H54 (cell line): Measurements from ENCODE around the gene HOXD9.

Source experiments
- DNase-seq: peaks from one replicate; pipeline ENCODE4 v3.0.0; 2011; ENCODE audit warnings: low spot score, mixed read lengths; ENCODE audit not compliant: insufficient read length
- FAIRE-seq: peaks from 3 replicates; lab custom pipeline; 2011; peaks lifted over from hg19 to GRCh38; lab: Jason Lieb, UNC
- POLR2A ChIP-seq: IDR thresholded peaks from 2 replicates; pipeline ENCODE4 v1.6.1; 2011; ENCODE audit warnings: low read depth, mild to moderate bottlenecking, low read length

The HOXD9 gene

DNA sequence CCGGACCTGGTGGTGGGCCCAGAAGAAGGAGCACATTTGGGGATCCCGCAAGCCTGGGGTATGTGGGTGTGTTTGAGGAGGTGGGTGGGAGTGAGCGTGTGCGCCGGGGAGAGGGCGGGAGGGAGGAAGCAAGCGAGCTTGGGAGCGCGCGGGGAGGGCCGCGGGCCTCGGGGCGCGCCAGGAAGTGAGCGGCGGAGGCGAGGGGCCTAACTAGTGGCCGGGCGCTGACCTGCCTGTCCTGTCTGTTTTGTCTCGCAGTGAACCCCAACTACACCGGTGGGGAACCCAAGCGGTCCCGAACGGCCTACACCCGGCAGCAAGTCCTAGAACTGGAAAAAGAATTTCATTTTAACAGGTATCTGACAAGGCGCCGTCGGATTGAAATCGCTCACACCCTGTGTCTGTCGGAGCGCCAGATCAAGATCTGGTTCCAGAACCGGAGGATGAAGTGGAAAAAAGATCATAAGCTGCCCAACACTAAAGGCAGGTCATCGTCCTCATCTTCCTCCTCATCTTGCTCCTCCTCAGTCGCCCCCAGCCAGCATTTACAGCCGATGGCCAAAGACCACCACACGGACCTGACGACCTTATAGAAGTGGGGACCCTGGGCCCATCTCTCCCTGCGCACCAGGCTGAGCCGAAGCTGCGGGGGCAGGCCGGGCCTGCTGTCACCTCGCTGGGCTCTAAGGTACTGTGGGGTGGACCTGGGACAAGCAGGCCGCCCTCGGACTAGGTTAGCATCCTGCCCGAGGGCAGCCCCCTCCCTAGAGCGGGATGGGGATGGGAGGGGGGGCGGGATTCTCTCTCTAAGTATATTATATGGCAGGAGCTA, 30.0 kb downstream of the HOXD9 start:
- no peak for FAIRE-seq
- no peak for TF ChIP-seq POLR2A
- DNase-seq, result no peak

DNA sequence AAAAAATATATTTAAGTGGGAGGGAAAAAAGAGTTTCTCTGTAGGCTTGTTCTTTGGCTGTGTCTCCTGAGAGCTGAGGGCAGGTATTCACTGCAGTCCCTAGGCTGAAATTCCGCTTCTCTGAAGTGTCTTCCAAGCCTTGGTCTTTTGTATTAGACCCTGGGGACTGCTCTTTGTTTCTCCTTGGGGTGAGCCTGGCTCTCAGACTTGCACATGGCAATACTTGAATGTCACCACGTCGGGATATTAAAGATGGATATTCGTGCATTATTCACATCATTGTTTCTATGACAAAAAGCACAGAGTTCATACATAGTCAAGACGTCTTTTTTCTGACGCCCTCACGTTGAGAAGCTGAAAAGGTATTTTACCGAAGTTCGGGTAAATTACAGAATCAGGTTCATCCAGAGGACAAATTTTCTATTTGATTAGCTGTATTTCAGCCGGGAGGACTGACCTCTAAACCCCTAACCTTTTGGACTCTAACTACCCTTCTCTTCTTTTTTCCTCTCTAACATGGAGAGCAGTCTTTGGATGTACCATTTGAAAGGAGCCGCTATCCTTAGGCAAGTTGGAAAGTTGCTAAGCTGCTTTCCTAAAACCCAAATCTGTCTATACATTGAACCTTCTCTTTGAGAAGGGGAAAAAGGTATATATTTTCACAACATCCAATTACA, 32.2 kb downstream of the HOXD9 start:
- no peak for TF ChIP-seq POLR2A
- FAIRE-seq, result no peak

DNA sequence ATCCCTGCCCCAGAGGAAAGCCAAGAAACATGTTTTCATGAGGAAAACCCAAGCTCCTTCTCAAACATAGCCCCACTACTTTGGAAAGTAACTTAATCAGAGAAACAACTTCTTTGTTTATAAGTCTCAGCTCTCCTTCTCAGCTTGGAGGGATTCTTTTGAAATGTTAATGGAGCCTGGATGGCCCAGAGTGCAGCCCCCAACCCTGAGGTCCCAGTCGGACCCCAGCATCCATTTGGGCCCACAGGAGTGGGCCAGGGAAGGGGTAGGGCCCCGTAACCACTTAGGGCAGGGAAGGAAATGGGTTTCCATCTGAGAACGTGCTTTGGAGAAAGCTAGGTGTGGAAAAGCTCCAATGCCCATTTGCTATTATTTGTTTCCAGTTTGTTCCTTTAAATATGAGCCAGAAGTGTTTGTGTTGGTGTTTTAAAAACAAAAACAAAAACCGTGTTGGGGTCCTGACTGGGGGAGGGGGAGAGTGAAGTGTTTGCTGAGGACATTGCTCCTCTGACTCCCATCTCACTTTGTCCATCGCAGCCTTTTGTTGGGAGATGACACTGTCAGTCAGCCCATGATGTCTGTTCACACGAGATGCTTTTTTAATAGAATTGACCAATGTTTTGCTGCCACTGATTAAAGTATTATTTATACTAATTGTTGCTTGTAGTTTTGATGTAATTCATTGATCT, 33.0 kb downstream of the HOXD9 start:
- FAIRE-seq (no peak), DNase-seq (no peak)
- TF ChIP-seq POLR2A, result no peak

More for the DNA sequence above, 32.2 kb downstream of the HOXD9 start:
- DNase-seq, result no peak

DNA sequence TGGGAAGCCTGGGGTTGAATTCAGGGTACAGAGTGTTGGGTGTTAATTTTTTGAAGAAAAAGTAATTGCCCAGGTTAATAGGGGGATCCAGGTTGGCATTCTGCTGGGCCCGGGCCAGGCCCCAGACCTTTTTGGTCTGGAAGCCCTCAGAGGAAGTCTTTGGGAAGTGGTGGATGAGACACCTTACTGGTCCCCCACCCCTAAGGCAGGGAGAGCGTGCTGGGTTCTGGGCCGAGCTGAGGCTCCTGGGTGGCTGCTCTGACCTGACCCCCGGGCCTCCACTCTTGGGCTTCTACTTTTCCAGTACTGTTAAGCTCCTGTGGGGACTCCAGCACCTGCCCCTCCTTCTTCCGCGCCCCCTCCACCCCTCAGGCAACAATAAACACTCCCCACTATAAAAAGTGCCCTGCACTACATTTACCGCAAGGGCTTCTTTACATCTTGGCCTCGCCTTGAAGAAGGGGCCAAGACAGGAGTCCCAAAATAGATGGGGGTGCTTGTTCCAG, 33.8 kb downstream of the HOXD9 start:
- no peak for DNase-seq
- FAIRE-seq, result no peak
- TF ChIP-seq POLR2A, result no peak

DNA sequence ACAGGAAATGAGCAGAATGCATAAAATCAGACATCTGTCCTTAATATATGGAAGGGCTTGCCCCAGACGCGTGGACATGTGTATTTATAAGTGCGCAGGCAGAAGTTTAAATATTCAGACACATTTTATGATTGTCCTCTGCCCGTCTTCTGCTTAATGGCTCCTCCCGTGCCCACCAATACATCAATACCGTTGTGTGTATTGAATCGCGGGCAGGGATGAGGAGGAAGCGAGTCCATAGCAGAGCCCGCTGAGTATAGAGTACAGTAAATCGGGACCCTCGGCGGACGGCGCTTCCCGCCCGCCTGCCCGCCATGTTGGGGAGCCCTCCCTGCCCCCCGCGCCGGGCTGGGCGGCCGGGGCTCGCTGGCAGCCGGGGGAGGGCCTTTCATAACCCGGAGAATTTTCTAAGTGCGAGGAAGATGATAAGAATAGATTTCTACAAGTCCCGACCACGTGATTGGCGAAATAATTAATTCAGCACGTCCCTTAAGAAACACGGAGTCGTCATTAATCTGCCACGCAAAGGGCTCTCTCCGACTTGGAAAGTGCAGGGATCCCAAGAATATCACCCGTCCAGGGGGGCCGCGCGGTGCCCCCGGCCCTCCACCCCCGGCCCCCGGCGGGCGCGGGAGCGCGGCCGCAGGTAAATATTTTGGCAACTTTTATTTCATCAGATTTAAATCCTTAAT, 34.4 kb downstream of the HOXD9 start, which contains the start of gene HOXD3:
Gene HOXD3, plus strand, starts transcription at position 501 of the 692 bp plus-strand sequence. CDS start 11,808 bp downstream, outside the sequence.
- FAIRE-seq (no peak), DNase-seq (no peak)
- TF ChIP-seq POLR2A, result no peak

DNA sequence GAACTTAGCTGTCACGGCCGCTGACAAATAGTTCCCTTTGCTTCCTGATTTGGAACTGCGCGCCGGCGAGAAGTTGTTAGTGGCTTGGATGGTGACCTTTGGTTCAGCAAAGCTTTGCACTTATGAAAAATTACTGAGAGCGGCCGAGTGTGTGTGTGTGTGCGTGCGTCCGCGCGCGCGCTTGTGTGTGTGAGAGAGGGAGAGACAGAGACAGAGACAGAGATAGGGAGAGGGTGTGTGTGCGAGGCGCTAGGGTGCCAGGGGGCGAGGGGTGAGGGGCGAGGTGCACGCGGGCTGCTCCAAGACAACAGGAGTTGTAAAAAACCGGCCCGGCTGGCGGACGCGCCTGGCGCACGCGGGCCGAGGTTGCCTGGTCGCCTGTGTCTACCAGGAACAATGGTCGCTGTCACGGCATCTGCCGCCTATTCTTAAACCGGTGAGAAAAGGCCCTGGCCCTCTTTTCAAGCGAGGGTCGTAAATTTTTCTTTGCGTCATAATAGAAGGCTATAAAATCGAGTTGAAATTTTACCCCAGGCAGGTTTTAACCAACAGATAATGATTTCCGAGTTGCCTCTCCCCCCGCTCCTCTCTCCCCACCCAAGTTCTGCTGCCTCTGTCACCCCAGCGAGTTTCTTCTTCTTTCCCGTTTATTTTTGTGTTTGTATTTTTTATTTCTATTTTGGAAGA, 35.1 kb downstream of the HOXD9 start:
- TF ChIP-seq POLR2A, result no peak
- DNase-seq (no peak), FAIRE-seq (no peak)

DNA sequence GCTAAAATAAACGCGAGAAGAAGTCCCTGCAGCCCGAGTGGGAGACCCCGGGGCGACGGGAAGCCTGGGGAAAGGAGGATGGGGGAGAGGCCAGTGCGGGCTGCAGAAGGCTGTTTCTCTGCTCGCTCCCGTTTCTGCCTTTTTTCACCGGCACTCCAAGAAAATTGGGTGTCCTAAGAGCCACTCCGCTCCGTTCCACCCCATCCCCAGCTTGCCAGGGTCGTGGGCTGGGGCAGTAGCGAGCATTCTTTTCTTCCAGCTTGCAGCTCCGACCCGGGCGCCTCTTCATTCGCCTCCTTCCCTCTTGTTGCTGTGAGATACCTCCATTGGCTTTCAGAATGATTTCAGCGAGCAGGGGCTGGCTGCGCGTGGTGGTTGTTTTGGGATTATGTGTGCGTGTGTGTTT, 35.7 kb downstream of the HOXD9 start:
- DNase-seq (no peak), FAIRE-seq (no peak)
- no peak for TF ChIP-seq POLR2A

DNA sequence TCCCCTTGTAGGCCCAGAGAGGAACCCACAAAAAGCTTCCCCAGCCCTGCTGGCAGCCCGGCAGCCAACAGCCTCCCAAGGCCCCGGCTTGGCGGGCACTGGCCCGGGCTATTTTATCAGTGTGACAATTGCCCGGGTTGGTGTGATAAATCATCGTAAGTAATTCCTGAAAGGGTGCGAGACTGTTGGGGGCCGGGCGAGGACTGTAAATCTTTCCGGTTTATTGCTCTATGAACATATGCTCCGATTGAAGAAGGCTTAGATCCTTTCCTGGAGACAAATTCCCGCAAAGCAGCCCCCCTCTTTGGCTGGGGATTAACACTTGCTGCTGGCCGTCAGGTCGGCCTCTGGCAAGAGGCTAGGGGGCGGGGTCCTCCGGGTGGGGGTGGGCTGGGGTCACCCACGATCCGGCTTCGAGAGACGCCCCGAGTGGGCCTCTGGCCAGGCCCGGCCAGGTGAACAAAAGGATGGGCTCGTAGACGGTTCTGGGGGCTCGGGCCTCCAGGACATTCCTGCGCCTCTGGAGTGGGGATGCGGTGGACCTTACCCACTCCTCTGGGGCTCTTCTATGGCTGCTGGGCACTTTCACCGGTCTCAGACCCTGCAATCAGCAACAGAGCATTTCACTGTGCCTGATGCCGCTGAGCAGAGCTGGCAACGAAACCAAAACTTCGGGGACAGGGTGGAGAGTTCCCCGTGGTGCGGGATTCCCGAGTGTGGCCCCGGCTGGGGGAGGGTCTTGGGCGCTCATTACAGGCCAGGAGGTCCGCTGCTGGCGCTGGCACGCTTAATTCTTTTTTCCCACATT, 36.5 kb downstream of the HOXD9 start:
- no peak for FAIRE-seq
- no peak for DNase-seq
- TF ChIP-seq POLR2A, result no peak

DNA sequence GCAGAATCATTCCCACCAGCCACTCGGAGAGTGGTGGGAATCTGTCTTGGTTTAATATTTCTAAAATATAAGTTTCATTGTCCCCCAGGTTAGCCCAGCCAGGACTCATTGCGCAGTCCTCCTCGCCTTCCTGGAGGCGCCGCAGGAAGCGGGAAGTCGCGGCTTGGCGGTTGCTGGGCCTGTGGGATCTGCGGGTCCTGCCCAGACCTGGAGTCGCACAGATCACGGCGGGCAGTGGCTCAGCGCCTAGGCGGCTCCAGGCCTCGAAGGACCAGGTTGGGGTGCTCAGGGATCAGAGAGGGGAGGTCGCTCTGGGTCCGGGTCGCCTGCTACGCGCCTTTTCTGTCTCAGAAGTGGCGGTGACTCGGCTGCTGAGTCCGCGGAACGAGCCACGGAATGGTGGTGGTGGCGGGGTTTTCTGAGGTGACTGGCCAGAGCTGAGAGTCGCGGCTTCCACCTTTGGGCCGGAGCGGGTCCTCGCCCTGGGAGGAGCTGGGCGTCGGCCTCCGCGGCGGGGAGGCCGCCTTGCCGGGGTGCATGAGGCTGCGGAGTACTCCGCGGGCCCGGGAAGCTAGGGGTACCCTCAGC, 37.2 kb downstream of the HOXD9 start:
- FAIRE-seq (no peak), DNase-seq (no peak)
- TF ChIP-seq POLR2A, result no peak

DNA sequence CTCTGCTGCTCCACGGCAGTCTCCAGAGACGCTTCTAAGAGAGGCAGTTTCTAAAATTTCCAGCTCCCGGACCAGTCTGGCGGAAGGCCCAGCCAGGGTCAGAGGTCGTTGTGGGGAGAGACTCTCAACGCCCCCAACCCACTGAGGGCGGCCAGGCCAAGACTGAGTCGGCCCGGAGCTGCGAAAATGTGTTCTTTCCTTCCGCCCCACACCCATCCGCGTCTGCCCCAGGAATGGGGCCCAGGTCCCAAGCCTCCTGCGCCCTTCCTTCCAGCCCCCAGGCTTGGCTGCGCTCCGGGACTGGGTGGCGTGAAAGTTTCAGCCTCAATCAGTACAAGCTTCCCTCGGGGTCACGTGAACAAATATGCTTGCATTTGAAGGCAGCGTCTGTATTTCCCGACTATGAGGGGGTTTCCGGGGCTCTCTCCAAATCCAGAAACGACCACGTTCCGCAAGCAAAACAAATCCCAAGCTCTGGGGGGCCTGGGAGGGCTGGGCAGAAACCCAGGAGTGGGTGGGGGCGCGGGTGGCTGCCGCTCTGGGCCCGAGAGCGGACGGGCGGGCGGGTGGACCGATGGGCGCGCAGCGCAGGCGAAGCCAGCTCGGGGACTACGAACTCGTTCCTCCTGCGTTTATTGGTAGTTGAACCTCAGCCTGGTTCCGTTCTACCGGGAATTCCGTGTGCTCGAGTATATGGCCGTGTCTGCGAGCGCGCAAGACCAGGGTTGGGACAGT, 37.9 kb downstream of the HOXD9 start:
- no peak for DNase-seq
- no peak for TF ChIP-seq POLR2A
- no peak for FAIRE-seq
